Measurements from ENCODE around the gene PLOD1.
"Not testable (repeated sequence)": the region's sequence is repeated elsewhere in the genome, so short reads cannot be mapped to it uniquely, and the experiment has no call there.

Gene PLOD1

GRCh38 chr1:12008355-12008754 is 73.8 kb downstream of the PLOD1 start:
- FAIRE-seq = not testable (repeated sequence)

GRCh38 chr1:12009318-12009947 is 74.9 kb downstream of the PLOD1 start:
- FAIRE-seq = no peak

GRCh38 chr1:12010746-12011570 is 76.4 kb downstream of the PLOD1 start:
- FAIRE-seq = no peak

- no peak for FAIRE-seq
These were observed 77.5 kb downstream of the PLOD1 start for GRCh38 chr1:12011998-12012397.

GRCh38 chr1:12012560-12013316 is 78.2 kb downstream of the PLOD1 start:
- FAIRE-seq = no peak

GRCh38 chr1:12014141-12014991 is 79.8 kb downstream of the PLOD1 start:
- FAIRE-seq = no peak

- no peak for FAIRE-seq
These were observed 80.5 kb downstream of the PLOD1 start for GRCh38 chr1:12015001-12015491.

GRCh38 chr1:12015499-12015898 is 81.0 kb downstream of the PLOD1 start:
- no peak for FAIRE-seq

- no peak for FAIRE-seq
These were observed 81.7 kb downstream of the PLOD1 start for GRCh38 chr1:12016182-12016581.

- no peak for FAIRE-seq
These were observed 85.5 kb downstream of the PLOD1 start for GRCh38 chr1:12019858-12020509.

GRCh38 chr1:12021616-12022015 is 87.1 kb downstream of the PLOD1 start:
- no peak for FAIRE-seq

GRCh38 chr1:12022036-12022435 is 87.5 kb downstream of the PLOD1 start:
- no peak for FAIRE-seq
